Measurements from ENCODE around the gene RSPH6A.

Gene RSPH6A

GRCh38 chr19:45780448-45781213 lies 34.5 kb downstream of the RSPH6A start:
- DNase-seq (ENCODE audit: low read depth in 3 of 3) = no peak

DNA sequence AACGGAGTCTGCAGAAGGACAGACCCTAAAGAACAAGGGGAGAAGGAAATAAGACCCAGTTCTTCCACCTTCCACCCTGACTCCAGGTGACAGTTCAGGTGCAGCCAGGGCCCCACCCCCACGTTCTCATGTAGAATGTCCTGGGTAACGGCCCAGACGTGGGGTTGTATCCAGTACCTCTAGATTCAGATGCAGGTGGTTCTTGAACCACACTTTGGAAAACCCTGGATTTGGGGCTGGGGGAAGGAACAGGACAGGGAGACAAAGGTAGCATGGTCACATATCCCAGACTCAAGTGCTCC lies 35.0 kb downstream of the RSPH6A start:
- no peak for DNase-seq (ENCODE audit: low read depth in 3 of 3)

DNA sequence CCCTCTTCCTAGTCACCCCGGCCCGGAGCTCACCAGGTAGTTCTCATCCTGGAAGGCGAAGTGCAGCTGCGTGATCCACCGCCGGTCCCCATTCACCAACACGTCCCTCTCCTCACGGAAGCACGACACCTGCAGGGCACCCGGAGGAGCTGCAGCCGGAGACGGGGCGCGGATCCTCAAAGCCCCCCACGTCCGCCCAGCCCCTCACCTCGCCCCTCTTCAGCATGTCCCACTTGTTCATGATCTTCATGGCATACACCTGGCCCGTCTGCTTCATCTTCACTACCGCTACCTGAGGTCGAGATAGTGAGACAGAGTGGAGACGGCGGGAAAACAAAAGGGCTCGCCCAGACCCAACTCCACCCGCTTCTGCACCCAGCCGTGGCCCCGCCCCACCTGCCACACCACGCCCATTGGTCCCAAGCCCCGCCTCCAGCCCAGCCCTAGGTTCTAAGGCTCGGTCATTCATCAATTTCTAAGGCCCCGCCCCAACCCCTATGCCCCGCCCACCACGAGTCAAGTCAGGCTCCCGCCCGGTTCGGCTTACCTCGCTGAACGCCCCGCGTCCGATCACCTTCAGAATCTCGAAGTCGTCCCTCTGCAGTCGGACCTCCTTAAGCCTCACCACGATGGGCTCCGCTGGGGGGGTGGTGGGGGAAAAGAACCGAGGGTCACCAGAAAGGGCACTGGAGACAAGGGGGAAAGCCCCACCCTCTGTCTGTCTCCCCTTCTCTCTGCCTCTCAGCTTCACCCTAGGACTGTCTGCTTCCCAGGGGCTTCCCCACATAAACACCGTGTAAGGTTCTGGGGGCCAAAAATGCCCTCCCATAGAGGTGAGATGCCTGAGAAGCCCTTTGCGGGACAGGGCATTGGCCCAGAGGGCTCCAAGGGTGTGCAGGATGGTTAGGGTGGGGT lies 35.6 kb downstream of the RSPH6A start:
- peak; percentile 88 to 97 (median 93) for DNase-seq (ENCODE audit: low read depth in 3 of 3)

GRCh38 chr19:45778010-45778661 lies 37.0 kb downstream of the RSPH6A start:
- no peak for DNase-seq (ENCODE audit: low read depth in 3 of 3)

DNA sequence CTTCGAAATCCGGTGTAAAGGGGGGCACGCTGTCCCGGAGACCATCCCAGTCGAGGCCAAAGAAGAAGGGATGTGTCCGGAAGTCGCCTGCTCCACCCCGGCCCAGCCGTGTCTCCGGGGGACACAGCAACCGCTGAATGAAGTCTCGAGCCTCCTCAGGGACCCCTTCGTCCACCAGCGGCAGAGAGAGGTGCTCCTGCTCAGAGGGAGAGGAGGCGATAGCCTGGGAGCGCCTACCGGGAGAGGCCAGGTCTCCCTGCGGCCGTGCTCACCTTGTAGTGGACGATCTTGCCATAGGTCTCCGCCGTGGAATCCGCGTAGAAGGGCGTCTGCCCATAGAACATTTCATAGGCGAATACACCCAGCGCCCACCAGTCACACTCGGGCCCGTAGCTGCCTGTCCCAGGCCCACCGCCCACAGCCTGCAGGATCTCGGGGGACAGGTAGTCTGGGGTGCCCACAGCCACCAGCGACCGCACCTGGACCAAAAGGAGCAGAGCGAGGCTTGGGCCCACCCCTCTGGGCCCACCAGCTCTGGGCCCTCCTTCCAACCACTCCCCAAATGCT lies 37.6 kb downstream of the RSPH6A start:
- DNase-seq (ENCODE audit: low read depth in 3 of 3) = no peak

- no peak for DNase-seq (ENCODE audit: low read depth in 3 of 3)
These were observed 40.3 kb downstream of the RSPH6A start for GRCh38 chr19:45774765-45775164.

DNA sequence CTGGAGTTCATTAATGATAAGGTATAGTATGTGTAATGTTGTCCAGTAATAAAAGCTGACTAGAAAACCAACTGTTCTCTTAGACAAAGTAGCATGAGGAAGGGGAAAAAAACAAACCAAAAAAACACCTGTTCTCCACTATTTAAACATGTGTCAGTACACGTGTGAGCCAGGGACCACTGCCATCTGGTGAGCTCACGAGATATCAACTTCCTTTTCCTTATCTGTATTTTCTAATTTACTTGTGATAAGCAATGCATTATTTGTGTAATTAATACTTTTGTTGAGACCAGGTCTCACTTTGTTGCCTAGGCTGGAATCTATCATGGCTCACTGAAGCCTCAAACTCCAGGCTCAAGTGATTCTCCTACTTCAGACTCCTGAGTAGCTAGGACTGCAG lies 41.7 kb downstream of the RSPH6A start:
- no peak for DNase-seq (ENCODE audit: low read depth in 3 of 3)

DNA sequence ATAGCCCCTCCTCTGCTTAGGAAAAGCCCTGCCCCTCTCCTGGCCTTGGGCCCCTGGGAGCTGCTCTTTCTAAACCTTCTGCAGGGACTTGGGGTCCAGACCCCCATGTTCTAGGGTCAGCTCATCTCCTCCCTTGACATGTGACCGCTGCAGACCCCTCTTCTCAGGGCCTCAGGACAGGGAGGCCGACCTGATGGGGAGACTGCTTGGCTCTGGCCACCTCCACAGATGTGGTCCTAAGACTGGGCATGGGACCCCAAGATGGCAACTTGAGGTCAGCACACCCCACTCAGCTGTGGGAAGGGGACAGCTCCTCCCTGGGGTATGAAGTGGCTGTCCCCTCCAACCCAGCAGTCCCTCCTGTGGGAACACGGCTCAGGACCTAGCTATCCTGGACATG lies 42.2 kb downstream of the RSPH6A start:
- no peak for DNase-seq (ENCODE audit: low read depth in 3 of 3)

DNA sequence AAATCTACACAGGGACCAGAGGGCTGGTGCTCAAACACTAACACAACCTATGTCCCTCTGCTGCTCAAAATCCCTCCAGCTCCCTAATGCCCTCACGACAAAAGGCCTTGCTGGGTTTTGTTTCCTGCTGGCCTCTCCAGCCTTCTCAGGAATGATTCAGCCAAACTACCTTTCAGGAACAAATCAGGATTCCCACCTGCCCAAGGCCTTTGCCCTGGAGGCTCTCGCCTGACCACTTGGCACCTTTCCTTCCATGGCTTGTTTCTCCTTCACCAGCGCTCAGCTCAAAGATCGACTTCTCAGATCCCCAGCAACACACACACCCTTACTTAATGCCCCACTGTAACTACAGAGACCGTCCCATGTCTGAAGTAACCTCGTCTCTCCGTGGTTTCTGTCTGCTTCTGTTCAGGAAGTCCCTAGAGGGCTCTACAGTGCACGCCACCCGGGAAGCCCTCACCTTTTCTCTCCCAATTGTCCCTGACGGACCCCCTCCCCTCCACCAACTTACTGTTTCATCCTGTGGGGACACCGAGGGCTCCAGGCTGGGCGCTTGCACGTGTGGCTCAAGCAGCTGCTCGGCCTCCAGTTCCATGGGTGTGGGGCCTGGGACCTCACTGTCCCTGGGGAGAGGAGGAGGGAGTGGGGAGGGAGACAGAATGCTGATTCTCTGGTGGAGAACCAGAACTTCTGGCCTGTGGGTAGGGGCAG lies 42.8 kb downstream of the RSPH6A start:
- DNase-seq (ENCODE audit: low read depth in 3 of 3) = no peak

DNA sequence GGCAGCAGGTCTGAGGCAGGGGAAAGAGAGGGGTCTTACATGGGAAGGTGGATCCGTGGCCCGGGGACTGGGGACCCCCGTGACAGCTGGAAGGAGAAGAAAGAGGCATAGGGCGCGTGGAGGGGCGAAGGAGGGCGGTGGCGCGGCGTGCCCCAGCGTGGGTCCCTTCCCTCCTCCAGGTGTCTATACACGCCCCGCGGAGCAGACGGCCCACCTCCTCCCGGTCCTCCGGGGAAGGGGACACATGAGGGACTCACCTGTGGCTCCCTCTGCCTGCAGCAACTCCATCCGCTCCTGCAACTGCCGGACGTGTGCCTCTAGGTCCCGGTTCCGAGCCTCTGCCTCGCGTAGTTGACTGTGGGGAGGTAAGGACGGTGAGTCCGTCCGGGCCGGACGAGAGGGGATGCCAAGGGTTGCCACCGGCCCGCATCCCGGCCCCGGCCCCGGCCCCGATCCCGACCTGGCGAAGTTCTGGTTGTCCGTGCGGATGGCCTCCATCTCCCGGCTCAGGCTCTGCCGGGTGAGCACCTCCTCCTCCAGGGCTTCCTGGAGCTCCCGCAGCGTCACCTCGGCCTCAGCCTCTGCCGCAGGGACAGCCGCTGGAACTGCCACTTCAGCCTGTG lies 43.7 kb downstream of the RSPH6A start:
- DNase-seq (ENCODE audit: low read depth in 3 of 3) = no peak

DNA sequence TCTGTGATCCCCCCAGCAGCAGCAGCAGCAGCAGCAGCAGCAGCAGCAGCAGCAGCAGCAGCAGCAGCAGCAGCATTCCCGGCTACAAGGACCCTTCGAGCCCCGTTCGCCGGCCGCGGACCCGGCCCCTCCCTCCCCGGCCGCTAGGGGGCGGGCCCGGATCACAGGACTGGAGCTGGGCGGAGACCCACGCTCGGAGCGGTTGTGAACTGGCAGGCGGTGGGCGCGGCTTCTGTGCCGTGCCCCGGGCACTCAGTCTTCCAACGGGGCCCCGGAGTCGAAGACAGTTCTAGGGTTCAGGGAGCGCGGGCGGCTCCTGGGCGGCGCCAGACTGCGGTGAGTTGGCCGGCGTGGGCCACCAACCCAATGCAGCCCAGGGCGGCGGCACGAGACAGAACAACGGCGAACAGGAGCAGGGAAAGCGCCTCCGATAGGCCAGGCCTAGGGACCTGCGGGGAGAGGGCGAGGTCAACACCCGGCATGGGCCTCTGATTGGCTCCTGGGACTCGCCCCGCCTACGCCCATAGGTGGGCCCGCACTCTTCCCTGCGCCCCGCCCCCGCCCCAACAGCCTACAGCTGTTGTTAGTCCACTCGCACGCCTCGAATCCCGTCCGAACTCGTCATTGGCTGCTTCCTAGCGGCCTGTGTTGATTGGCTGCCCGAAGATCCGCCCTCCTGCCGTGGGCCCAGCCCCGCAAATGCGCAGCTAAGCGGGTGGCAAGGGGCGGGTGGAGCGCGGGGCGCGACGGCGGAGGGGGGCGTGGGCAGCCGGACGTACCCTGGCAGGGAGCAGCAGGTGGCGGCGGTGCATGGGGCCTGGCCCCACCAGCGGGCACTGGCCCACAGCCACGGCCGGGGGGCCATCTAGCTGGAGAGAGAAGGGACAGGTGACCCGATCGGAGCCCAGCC lies 44.7 kb downstream of the RSPH6A start:
- peak; percentile 79 to 89 (median 84) for DNase-seq (ENCODE audit: low read depth in 3 of 3)

- no peak for DNase-seq (ENCODE audit: low read depth in 3 of 3)
These were observed 45.3 kb downstream of the RSPH6A start for GRCh38 chr19:45769821-45770191.

GRCh38 chr19:45768984-45769782 lies 45.9 kb downstream of the RSPH6A start, which contains the start of gene SIX5:
SIX5 (minus strand) TSS chr19:45769252; CDS start chr19:45768844, 408 bp downstream.
- peak; percentile 94 to 97 (median 95) for DNase-seq (ENCODE audit: low read depth in 3 of 3)

DNA sequence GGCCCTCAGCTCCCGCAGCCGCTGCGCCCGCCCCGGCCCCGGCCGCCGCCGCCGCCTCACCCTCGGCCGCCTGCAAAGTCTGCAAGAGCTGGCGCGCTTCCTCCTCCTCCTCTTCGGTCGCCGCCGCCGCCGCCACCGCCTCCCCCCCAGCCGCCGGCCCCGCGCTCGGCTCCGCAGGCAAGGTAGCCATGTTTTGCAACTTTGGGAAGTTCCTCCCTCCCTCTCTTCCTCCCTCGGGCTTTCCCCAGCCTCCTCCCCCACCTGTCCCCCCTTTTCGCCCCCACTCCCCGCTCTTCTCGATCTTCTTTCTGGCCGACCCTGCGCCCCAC lies 46.5 kb downstream of the RSPH6A start:
- no peak for DNase-seq (ENCODE audit: low read depth in 3 of 3)

GRCh38 chr19:45767881-45768654 lies 47.0 kb downstream of the RSPH6A start:
- DNase-seq (ENCODE audit: low read depth in 3 of 3) = no peak

GRCh38 chr19:45767410-45767880 lies 47.7 kb downstream of the RSPH6A start:
- DNase-seq (ENCODE audit: low read depth in 3 of 3) = no peak

DNA sequence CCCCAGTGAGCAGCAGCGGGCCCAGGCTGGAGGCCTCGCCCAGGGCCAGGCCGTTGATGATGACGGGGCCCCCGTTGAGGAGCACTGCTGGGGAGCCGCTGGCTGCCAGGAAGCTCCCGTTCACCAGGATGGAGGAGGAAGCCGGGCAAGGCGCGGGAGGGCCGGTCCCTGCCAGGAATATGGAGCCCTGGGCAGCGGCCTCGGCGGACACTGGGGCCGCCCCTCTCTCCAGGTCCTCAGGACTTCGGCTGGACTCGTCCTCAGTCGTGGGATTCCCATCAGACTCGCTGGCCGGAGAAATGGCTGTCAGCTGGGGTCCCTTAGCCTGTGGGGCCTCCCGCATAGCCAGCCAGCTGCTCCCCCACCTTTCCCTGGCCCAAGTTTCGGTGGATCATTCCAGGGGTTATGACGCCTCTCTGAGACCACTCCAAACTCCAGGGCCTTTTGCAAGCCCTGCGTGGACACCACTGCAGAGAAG lies 48.2 kb downstream of the RSPH6A start:
- no peak for DNase-seq (ENCODE audit: low read depth in 3 of 3)

- DNase-seq (ENCODE audit: low read depth in 3 of 3) = no peak
These were observed 48.7 kb downstream of the RSPH6A start for GRCh38 chr19:45766296-45766868.

Data from stimulated activated CD4-positive, alpha-beta T cell treated with anti-CD3 and anti-CD28 coated beads, TNF-alpha, amount 100 ng/mL, for 48 hours (primary cell).